SK-MEL-5 (cell line): ENCODE data around the gene HAX1. TPM values are rescaled to one million over a fixed set of nuclear protein-coding genes. Genes with fewer than 3 reads are reported as not detected.
"Not testable (repeated sequence)": the region's sequence is repeated elsewhere in the genome, so short reads cannot be mapped to it uniquely, and the experiment has no call there.

Experiments
- DNase-seq: peaks from one replicate; pipeline ENCODE4 v3.0.0-alpha.2; 2016; ENCODE audit warnings: low read depth, low spot score
- in situ Hi-C: cut with HindIII; loops from 2 replicates; pipeline ENCODE4 v1.10.0; 2016; ENCODE audit warnings: low sequenced_read_pairs, high pct_unique_total_duplicates, low pct_unique_long_range_greater_than_20kb
- total RNA-seq: library from RNA; depleted of rRNA; stranded (reverse); fragments of >200 nt; shearing (Covaris generic); gene quantifications from 2 replicates; pipeline ENCODE4 v1.2.3, GENCODE V29; 2014

Gene HAX1
- total RNA-seq, 1 experiment from 2014 or later = 320 TPM

DNA sequence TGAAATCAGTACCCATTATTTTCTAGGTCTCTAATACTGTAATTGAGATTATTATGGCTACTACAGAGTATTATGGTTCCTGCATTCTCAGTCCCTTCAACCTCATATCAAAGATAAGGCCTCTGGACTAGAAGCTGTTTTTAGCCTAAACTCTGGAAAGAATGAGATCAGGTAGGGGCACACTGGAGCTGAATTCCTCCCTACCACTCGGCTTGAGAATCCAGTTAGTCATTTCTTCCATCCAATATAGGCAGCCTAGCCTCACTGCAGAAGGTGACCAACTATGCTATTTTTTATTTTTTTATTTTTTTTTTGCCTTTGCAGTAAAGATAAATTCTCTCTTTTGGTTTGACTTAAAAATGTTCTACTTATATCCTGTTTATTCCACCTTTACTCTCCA, 8.0 kb upstream of the HAX1 start:
- DNase-seq = no peak
- in situ Hi-C loops = no loop called here

GRCh38 chr1:154265586-154265985, 6.8 kb upstream of the HAX1 start:
- in situ Hi-C loops = no loop called here
- DNase-seq = no peak

DNA sequence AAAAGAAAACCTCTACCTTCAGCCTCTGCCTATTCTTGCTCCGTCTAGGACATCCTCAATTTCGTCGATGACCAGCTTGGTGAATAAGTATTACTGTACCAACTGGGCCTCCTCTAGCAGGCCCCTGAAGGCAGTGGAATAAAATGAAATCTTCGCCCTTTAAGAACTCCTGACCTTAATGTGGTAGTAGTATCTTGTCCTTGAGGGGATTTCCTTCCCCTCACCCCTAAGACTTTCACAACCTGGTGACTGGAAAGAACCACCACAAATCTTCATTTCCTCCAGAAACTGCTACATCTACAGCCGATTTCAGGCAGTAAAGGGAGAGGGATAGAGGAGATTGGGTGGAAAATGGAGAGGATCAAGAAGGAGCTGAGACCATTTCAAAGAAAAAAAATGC, 1.6 kb upstream of the HAX1 start:
- in situ Hi-C loops = no loop called here
- DNase-seq = no peak

DNA sequence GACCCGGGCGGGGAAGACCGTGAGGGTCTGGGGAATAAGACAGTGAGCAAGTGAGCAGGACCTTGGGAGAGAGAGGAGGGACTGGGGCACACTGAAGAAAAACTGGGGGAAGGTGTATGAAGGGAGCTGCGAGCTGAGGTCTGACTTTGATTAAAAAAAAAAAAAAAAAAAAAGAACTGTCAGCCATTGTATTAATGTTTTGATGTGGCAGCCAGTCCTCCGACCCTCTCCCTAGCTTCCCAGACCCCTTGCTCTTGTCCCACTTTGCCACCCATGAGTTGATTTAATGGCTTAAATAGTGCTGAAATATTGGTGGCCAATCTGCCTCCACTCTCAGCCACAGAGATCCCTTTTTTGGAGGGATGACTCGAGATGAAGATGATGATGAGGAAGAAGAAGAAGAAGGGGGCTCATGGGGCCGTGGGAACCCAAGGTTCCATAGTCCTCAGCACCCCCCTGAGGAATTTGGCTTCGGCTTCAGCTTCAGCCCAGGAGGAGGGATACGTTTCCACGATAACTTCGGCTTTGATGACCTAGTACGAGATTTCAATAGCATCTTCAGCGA, 652 bp downstream of the HAX1 start:
- DNase-seq = no peak
- in situ Hi-C loops = no loop called here

DNA sequence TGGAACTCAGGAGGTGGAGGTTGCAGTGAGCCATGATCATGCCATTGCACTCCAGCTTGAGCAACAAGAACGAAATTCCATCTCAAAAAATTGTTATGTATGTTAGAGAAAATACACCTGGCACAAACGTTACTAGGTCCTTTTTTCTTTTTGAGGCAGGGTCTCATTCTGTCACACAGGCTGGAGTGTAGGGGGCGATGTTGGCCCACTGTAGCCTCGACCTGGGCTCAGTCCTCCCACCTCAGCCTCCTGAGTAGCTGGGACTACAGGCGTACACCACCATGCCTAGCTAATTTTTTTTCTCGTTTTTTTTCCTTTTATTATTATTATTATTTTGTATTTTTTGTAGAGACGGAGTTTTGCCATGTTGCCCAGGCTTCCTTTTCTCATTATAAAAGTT, 4.4 kb downstream of the HAX1 start:
- in situ Hi-C loops = no loop called here

GRCh38 chr1:154287591-154287990, 15.2 kb downstream of the HAX1 start:
- in situ Hi-C loops, DNase-seq: not testable (repeated sequence)

More for the DNA sequence above, 4.4 kb downstream of the HAX1 start:
- peak; percentile 56 for DNase-seq

DNA sequence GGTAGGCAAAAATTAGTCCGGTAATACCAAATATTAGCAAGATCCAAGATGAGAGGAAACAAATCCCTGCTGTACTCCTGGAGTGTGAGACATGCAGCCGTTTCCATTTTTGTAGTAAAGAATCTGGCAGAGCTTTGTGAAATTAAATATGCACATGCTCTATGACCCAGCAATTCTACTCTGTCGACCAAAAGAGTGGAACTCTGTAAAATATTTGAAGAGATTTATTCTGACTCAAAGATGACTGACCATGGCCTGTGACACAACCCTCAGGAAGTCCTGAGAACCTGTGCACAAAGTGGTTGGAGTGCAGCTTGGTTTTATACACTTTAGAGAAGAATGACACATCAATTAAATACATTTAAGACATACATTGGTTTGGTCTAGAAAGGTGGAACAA, 16.2 kb downstream of the HAX1 start:
- in situ Hi-C loops = no loop called here
- no peak for DNase-seq

DNA sequence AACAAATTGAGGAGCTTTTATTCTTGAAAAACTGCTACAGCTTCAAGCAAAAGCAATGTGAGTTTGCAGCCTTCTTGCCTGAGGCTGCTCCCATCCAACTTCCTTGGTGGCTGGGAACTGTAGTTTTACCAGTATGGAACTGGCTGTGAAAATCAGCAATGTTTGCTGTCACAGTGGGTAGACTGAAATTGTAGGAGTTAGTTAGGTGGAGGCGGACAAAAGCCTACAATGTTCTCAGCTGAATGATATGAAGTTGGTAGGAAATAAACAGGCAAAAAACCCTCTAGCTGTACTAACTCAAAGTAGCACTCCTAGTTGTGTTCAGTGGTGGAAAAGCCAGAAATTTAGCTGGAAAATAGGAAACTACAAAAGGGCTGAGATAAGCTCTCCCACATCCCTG, 18.5 kb downstream of the HAX1 start:
- in situ Hi-C loops = no loop called here
- no peak for DNase-seq

GRCh38 chr1:154295408-154296235, 23.2 kb downstream of the HAX1 start:
- in situ Hi-C loops = no loop called here
- peak; percentile 33 for DNase-seq

DNA sequence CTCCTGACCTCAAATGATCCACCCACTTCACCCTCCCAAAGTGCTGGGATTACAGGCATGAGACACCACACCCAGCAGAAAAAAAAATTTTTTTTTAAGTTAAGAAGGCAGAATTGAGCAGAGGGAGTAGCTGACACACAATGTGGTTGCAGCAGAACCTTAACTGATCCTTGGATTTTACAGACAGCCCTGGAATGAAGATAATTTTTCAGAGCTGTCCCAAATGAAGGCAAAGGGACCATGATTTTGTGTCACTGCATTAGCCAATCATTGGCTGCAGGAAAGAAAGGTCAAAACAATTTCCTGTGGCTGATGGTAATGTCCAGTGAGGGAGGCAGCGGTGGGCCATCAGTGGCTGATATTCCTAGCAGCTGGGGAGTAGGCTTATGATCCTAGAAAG, 29.2 kb downstream of the HAX1 start:
- no peak for DNase-seq
- in situ Hi-C loops = no loop called here

DNA sequence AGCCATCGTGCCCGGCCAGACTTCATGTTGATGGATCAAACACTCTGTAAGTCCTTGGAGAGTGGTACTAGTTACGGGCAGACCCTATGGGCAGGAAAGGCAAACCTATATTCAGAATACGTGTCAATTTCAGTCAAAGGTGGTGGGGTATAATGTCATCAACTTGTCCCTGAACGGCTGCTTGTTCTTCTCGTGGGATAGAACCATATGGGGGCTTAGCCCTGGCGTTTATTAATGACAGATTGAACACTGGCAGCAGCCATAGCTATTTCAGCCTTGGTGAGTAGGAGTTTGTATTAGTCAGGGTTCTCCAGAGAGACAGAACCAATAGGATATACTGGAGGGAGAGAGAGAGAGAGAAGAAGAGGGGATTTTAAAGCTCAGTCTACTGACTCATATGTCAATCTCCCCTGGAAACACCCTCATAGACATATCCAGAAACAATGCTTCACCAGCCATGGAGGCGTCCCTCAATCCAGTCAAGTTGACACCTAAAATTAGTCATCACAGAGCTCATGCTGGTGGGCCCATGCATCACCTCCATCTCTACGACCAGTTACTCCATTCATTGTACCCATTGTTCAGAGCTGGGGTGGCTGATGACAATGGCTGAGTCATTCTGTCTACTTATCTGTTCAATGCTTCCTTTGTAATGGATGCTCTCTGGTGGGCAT, 32.4 kb downstream of the HAX1 start:
- no peak for DNase-seq
- in situ Hi-C loops = no loop called here

DNA sequence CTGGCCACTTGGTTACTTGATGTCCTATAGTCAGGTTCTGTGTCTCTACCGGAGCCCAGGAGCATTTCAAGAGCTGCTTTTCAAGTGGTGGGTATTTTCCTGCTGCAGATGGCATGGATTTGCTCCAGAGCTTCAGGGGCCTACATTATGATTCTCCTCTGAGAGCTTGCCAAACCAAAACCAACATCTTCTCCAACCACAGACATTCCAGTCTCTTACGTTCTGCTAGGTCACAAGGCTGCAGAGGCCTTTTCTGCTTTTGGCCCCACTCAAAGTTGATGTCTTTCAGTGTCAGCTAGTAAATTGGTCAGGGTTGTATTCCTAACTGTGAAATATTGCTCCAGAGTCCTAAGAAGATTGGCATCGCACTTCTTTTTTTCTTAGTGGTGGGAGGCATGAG, 33.7 kb downstream of the HAX1 start:
- in situ Hi-C loops = no loop called here
- no peak for DNase-seq

GRCh38 chr1:154307670-154308270, 35.3 kb downstream of the HAX1 start:
- DNase-seq, in situ Hi-C loops: not testable (repeated sequence)

DNA sequence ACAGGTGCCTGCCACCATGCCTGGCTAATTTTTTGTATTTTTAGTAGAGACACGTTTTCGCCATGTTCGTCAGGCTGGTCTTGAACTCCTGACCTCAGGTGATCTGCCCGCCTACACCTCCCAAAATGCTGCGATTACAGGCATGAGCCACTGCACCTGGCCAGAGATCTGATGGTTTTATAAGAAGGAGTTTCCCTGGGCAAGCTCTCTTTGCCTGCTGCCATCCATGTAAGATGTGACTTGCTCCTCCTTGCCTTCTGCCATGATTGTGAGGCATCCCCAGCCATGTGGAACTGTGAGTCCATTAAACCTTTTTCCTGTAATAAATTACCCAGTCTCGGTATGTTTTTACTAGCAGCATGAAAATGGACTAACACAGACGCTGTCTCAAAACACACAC, 36.7 kb downstream of the HAX1 start:
- DNase-seq, in situ Hi-C loops: not testable (repeated sequence)

GRCh38 chr1:154312229-154313065, 40.0 kb downstream of the HAX1 start:
- DNase-seq, in situ Hi-C loops: not testable (repeated sequence)

GRCh38 chr1:154313066-154313356, 40.6 kb downstream of the HAX1 start:
- DNase-seq = no peak

GRCh38 chr1:154314226-154314625, 41.8 kb downstream of the HAX1 start:
- DNase-seq = peak; percentile 18
- in situ Hi-C loops = not testable (repeated sequence)

More at GRCh38 chr1:154313066-154313356, 40.6 kb downstream of the HAX1 start:
- in situ Hi-C loops = no loop called here

DNA sequence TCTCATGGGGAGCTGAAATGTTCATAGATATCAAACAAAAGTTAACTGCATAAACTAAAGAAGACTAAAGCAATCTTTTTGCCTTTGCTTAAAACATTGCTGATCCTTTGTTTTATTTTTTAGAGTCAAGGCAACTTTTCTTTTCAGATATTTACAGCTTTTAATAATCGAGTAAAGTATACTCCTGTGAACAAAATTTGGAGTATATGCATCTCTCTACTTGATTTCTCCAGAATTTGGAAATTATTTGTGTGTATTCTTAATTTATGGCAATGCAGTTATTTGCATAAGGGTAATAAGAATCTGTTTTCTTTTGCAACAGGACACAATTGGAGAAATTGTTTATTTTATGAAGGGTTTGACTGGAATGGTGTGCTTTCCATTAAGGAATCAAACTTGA, 44.3 kb downstream of the HAX1 start:
- in situ Hi-C loops = no loop called here
- no peak for DNase-seq
